ENCODE results near the gene HOXB8. TPM values are rescaled to one million over a fixed set of nuclear protein-coding genes. Genes with fewer than 3 reads are reported as not detected.

HOXB8 gene
- total and polyA plus RNA-seq, 10 of the 15 experiments (the other 5 are each of a cell fraction or from before 2014, with no cell fraction given) = 0.21 TPM; not detected in 9

DNA sequence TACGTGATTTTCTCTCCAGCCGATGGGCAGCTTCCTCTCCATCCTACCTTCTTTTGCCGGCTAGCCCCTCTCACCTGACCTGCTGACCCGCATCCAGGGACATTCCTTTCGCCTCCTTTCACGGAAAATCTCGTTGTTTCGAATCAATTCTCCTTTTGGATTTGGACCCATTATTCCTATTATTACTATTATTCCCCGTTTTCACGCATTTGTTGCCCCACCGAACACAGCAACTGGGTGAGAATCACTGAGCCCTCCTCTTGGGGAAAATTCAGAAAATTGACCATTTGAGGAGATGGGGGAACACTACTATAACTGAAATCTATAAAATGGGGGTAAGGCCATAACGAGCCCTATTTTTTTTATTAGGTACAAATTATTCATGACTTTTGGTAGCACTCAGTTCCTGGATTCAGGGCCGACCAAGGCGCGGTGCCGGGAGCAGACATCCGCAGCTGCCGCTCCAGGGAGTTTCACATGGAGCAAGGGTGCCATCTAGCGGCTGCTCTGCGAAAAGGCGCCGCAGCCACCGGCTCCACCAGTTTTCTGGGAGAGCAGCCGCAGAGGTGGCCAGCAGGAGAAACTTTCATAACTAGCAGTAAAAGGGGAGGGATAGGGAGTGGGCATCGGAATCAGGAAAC, 3.3 kb upstream of the HOXB8 start (continued):
- TF ChIP-seq, protein P1, sequence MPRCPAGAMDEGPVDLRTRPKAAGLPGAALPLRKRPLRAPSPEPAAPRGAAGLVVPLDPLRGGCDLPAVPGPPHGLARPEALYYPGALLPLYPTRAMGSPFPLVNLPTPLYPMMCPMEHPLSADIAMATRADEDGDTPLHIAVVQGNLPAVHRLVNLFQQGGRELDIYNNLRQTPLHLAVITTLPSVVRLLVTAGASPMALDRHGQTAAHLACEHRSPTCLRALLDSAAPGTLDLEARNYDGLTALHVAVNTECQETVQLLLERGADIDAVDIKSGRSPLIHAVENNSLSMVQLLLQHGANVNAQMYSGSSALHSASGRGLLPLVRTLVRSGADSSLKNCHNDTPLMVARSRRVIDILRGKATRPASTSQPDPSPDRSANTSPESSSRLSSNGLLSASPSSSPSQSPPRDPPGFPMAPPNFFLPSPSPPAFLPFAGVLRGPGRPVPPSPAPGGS (IDR thresholded peaks at IDR 0.05; ENCODE audit: borderline replicate concordance, insufficient read depth, low read depth, low read length, poor library complexity, severe bottlenecking) = no peak
- TF ChIP-seq CHD1 (IDR thresholded peaks at IDR 0.05; ENCODE audit: low read depth, low read length) = no peak
- TF ChIP-seq NFXL1 (IDR thresholded peaks at IDR 0.05; ENCODE audit: borderline replicate concordance) = no peak
- no peak for TF ChIP-seq IRF4 (IDR thresholded peaks at IDR 0.05; ENCODE audit: low read depth, low read length)
- TF ChIP-seq RELA (IDR thresholded peaks at IDR 0.05; ENCODE audit: borderline replicate concordance, partially characterized antibody) = no peak
- no peak for TF ChIP-seq POU2F2 (IDR thresholded peaks at IDR 0.05; ENCODE audit: borderline replicate concordance, low read depth, low read length)
- no peak for TF ChIP-seq NR2F1 (conservative IDR thresholded peaks at IDR 0.05)
- TF ChIP-seq TCF3 (IDR thresholded peaks at IDR 0.05; ENCODE audit: borderline replicate concordance, insufficient read depth, low read depth, low read length) = no peak; the same call in 1 of the 2 replicates
- no peak for TF ChIP-seq NBN (IDR thresholded peaks at IDR 0.05)
- no peak for TF ChIP-seq ZNF207 (IDR thresholded peaks at IDR 0.05; ENCODE audit: borderline replicate concordance)
- no peak for TF ChIP-seq EGR1 (IDR thresholded peaks at IDR 0.05; ENCODE audit: borderline replicate concordance in 1 of 2, low read depth in 2 of 2, low read length in 2 of 2)
- TF ChIP-seq HDGF (IDR thresholded peaks at IDR 0.05) = no peak
- no peak for TF ChIP-seq NR2C2 (IDR thresholded peaks at IDR 0.05; ENCODE audit: borderline replicate concordance, control insufficient read depth, insufficient read length, low read depth)
- no peak for TF ChIP-seq PAX5 (IDR thresholded peaks at IDR 0.05; ENCODE audit: borderline replicate concordance, low read depth, low read length)
- TF ChIP-seq CBX5 (IDR thresholded peaks at IDR 0.05; ENCODE audit: low read depth) = no peak
- no peak for TF ChIP-seq POLR2A (IDR thresholded peaks at IDR 0.05; ENCODE audit: low read depth, low read length)
- TF ChIP-seq TAF1 (IDR thresholded peaks at IDR 0.05; ENCODE audit: borderline replicate concordance, low read depth, low read length) = no peak
- no peak for TF ChIP-seq BRCA1 (IDR thresholded peaks at IDR 0.05; ENCODE audit: low read depth, low read length)
- TF ChIP-seq TCF12 (IDR thresholded peaks at IDR 0.05; ENCODE audit: low read depth, low read length) = peak; percentile 87
- no peak for TF ChIP-seq BACH1 (IDR thresholded peaks at IDR 0.05; ENCODE audit: borderline replicate concordance)
- TF ChIP-seq NFYB (IDR thresholded peaks at IDR 0.05; ENCODE audit: insufficient read depth, low read depth, low read length) = no peak
- no peak for TF ChIP-seq MXI1 (IDR thresholded peaks at IDR 0.05; ENCODE audit: low read depth, low read length)
- TF ChIP-seq SUZ12 (IDR thresholded peaks at IDR 0.05; ENCODE audit: unreplicated experiment) = no peak
- no peak for TF ChIP-seq SMARCA5 (IDR thresholded peaks at IDR 0.05)
- TF ChIP-seq ZNF622 (IDR thresholded peaks at IDR 0.05) = no peak
- no peak for TF ChIP-seq ZZZ3 (IDR thresholded peaks at IDR 0.05; ENCODE audit: control insufficient read depth, insufficient read length, low read depth)
- no peak for TF ChIP-seq SP1 (IDR thresholded peaks at IDR 0.05; ENCODE audit: low read depth, low read length)
- TF ChIP-seq ZNF384 (IDR thresholded peaks at IDR 0.05; ENCODE audit: borderline replicate concordance, low read depth, low read length) = no peak
- TF ChIP-seq IKZF1 (conservative IDR thresholded peaks at IDR 0.05) = no peak; the same call in 1 of the 2 replicates
- no peak for TF ChIP-seq SIX5 (IDR thresholded peaks at IDR 0.05; ENCODE audit: low read depth, low read length, severe bottlenecking)
- TF ChIP-seq RB1 (IDR thresholded peaks at IDR 0.05; ENCODE audit: borderline replicate concordance) = no peak
- TF ChIP-seq RBBP5 (conservative IDR thresholded peaks at IDR 0.05) = no peak
- no peak for TF ChIP-seq BCL11A (IDR thresholded peaks at IDR 0.05; ENCODE audit: low read depth, low read length)
- TF ChIP-seq ZSCAN29 (IDR thresholded peaks at IDR 0.05) = no peak
